ENCODE results near the gene JMJD8.

JMJD8 gene

DNA sequence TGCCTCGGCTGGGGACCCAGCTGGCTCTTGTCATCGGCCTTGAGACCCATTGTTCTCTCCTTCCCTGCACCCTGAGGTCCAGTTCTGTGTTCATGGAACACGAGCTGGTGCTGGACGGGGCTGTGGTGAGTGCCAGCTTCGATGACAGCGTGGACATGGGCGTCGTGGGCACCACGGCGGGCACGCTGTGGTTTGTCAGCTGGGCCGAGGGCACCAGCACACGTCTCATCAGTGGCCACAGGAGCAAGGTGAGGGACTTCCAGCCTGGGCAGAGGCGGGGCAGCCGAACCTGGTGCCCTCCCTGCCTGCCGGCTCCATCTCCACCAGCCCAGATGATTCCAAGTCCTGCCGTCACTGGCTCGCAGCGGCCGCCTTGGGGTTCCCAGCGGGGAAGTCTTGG lies 21.5 kb downstream of the JMJD8 start:
- no peak overlapping the region for H3K4me3 ChIP-seq
- H3K27ac ChIP-seq: no peak overlapping the region
- H3K9me3 ChIP-seq: no peaks in the 10 kb centered on the region
- H3K4me2 ChIP-seq: no peak overlapping the region
- H4K20me1 ChIP-seq: no peaks in the 10 kb centered on the region
- H3K4me1 ChIP-seq: peaks cover 58% of the 10 kb centered on the region
- no peak for TF ChIP-seq Cebpa-rat (IDR thresholded peaks at IDR 0.05)
- H3K9ac ChIP-seq: no peak overlapping the region
- H3K27me3 ChIP-seq: no peaks in the 10 kb centered on the region
- H3K36me3 ChIP-seq: peaks cover 37% of the 10 kb centered on the region

- 0 out of 2 replicates have a peak overlapping the region, but pooled peaks have one; percentile 63 for H3K27ac ChIP-seq
- no peaks in the 10 kb centered on the region for H3K27me3 ChIP-seq
- peaks cover 42% of the 10 kb centered on the region for H3K36me3 ChIP-seq
- no peak overlapping the region for H3K4me2 ChIP-seq
- H4K20me1 ChIP-seq: no peaks in the 10 kb centered on the region
- H3K9ac ChIP-seq: 0 out of 2 replicates have a peak overlapping the region, but pooled peaks have one; percentile 6
- H3K9me3 ChIP-seq: no peaks in the 10 kb centered on the region
- H3K4me1 ChIP-seq: peaks cover 53% of the 10 kb centered on the region
- H3K4me3 ChIP-seq: no peak overlapping the region
- no peak for TF ChIP-seq Cebpa-rat (IDR thresholded peaks at IDR 0.05)
These were observed 22.0 kb downstream of the JMJD8 start for GRCh38 chr16:662095-662494.

DNA sequence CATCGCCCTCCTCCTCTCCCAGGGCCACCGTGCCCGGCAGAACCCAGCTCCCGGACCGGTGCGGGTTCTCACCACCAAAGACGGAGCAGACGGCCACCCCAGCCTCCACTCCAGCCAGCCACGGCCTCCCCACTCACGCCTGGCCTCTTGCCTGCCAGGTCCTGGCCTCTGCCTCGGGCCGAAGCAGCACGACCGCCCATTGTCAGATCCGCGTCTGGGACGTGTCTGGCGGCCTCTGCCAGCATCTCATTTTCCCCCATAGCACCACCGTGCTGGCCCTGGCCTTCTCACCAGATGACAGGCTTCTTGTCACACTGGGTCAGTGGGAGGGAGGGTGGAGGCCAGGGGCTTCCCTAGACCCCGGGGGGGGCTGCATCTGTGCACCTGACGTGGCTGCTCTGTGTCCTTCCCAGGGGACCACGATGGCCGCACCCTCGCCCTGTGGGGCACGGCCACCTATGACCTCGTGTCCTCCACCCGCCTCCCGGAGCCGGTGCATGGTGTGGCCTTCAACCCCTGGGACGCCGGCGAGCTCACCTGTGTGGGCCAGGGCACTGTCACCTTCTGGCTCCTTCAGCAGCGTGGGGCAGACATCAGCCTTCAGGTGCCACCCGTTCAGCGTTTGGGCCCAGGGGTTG lies 22.8 kb downstream of the JMJD8 start:
- Histone ChIP-seq H3K27me3 (no peaks in the 10 kb centered on the region), H3K4me3 (0 out of 2 replicates have a peak overlapping the region, but pooled peaks have one; percentile 33), H3K4me2 (peak overlapping the region; percentile 65), H4K20me1 (no peaks in the 10 kb centered on the region), H3K9ac (peak overlapping the region; percentile 53; the same call in 1 of the 2 replicates), H3K27ac (peak overlapping the region; percentile 63), H3K36me3 (peaks cover 46% of the 10 kb centered on the region), H3K4me1 (peaks cover 46% of the 10 kb centered on the region), H3K9me3 (no peaks in the 10 kb centered on the region)
- no peak for TF ChIP-seq Cebpa-rat (IDR thresholded peaks at IDR 0.05)

DNA sequence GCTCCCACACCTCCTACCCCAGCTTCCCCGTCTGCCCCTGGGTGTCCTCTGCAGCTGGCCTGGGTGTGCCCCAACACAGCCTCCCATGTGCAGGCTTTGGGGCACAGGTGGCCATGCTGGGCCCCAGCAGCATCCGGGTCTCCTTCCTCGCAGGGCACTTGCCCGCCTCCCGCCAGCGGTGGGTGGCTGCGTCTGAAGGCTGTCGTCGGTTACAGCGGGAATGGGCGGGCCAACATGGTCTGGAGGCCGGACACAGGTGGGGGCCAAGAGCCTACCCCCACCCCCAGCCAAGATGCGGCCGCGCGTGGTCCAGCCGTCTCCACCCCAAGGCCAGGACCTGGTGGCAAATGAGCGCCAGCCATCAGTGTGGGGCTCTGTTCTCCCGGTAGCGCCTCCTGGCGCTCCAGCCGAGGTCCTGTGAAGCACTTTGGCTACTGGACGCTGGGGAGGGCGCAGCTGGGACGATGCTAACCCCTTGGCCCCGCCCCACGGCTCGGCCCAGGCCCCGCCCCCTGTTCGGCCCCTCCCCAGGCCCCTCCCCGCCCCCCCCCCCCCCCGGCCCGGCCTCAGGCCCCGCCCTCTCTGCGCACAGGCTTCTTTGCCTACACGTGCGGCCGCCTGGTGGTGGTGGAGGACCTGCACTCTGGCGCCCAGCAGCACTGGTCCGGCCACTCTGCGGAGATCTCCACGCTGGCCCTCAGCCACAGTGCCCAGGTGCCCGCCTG lies 23.5 kb downstream of the JMJD8 start:
- 0 out of 2 replicates have a peak overlapping the region, but pooled peaks have one; percentile 33 for H3K4me3 ChIP-seq
- peak overlapping the region; percentile 53; the same call in 1 of the 2 replicates for H3K9ac ChIP-seq
- peaks cover 51% of the 10 kb centered on the region for H3K36me3 ChIP-seq
- no peaks in the 10 kb centered on the region for H4K20me1 ChIP-seq
- H3K4me2 ChIP-seq: peak overlapping the region; percentile 70
- peak overlapping the region; percentile 68 for H3K27ac ChIP-seq
- no peak for TF ChIP-seq Cebpa-rat (IDR thresholded peaks at IDR 0.05)
- no peaks in the 10 kb centered on the region for H3K9me3 ChIP-seq
- H3K27me3 ChIP-seq: no peaks in the 10 kb centered on the region
- peaks cover 43% of the 10 kb centered on the region for H3K4me1 ChIP-seq

DNA sequence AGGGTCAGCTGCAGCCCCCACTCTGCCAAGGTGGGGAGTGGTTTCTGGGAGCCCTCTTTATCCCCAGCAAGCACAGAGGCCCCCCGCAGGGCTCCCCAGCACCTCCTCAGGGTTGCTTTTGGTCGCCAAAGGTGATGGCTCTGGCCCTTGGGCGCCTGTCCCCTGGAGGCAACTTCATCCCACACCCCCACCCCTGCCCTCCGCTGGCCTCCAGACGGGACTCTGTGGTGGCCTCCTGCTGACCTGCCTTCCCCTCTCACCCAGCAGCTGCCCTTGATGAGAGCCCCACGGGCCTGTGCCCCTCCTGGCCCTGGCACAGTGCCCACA lies 24.0 kb downstream of the JMJD8 start:
- H3K9ac ChIP-seq: 0 out of 2 replicates have a peak overlapping the region, but pooled peaks have one; percentile 24
- peak overlapping the region; percentile 68 for H3K27ac ChIP-seq
- H3K9me3 ChIP-seq: no peaks in the 10 kb centered on the region
- peak overlapping the region; percentile 70 for H3K4me2 ChIP-seq
- H3K4me3 ChIP-seq: no peak overlapping the region
- H3K4me1 ChIP-seq: peaks cover 39% of the 10 kb centered on the region
- no peaks in the 10 kb centered on the region for H3K27me3 ChIP-seq
- no peaks in the 10 kb centered on the region for H4K20me1 ChIP-seq
- TF ChIP-seq Cebpa-rat (IDR thresholded peaks at IDR 0.05): no peak
- peaks cover 56% of the 10 kb centered on the region for H3K36me3 ChIP-seq

GRCh38 chr16:659618-660017 lies 24.5 kb downstream of the JMJD8 start:
- H3K27ac ChIP-seq: no peak overlapping the region
- H3K36me3 ChIP-seq: peaks cover 61% of the 10 kb centered on the region
- peaks cover 34% of the 10 kb centered on the region for H3K4me1 ChIP-seq
- H3K9me3 ChIP-seq: no peaks in the 10 kb centered on the region
- no peak overlapping the region for H3K4me3 ChIP-seq
- TF ChIP-seq Cebpa-rat (IDR thresholded peaks at IDR 0.05): no peak
- no peak overlapping the region; the same call in 1 of the 2 replicates for H3K4me2 ChIP-seq
- H3K9ac ChIP-seq: no peak overlapping the region
- H3K27me3 ChIP-seq: no peaks in the 10 kb centered on the region
- no peaks in the 10 kb centered on the region for H4K20me1 ChIP-seq

DNA sequence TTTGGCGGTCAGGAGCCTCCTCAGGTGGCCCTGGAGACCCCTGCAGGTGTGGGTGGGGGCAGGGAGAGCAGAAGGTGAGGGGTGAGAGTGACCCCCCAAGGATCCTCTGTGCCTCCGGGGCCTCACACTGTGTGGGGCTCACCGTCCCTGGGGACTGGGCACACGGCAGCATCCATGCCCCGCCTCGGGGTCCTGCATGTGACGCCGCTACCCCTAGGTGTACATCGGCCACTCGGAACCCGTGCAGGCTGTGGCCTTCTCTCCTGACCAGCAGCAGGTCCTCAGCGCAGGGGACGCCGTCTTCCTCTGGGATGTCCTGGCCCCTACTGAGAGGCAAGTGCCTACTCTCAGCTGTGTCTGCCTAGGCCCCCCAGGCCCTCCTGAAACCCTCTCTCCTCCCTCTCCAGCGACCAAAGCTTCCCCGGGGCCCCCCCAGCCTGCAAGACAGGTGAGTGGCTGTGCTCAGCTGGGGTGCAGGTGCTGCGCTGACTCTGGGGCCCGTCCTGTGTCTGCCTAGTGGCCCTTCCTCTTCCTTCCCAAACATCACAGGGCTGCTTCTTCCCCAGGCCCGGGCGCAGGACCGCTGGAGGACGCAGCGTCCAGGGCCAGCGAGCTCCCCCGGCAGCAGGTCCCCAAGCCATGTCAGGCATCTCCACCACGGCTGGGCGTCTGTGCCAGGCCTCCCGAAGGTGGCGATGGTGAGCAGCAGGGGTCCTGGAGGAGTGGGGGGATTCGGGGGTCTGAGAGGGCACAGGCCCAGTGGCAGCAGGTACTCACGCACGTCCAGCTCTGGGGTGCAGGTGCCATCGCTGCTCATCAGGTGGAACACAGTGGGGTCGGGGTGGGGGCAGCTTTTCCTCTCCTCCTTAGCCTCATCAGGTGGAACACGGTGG lies 25.2 kb downstream of the JMJD8 start:
- no peak for TF ChIP-seq Cebpa-rat (IDR thresholded peaks at IDR 0.05)
- H3K27me3 ChIP-seq: no peaks in the 10 kb centered on the region
- no peak overlapping the region for H3K4me2 ChIP-seq
- H3K9me3 ChIP-seq: no peaks in the 10 kb centered on the region
- H3K9ac ChIP-seq: no peak overlapping the region
- no peak overlapping the region for H3K4me3 ChIP-seq
- H4K20me1 ChIP-seq: no peaks in the 10 kb centered on the region
- peaks cover 64% of the 10 kb centered on the region for H3K36me3 ChIP-seq
- H3K4me1 ChIP-seq: peaks cover 27% of the 10 kb centered on the region
- no peak overlapping the region for H3K27ac ChIP-seq

- Histone ChIP-seq H3K4me1 (peaks cover 19% of the 10 kb centered on the region), H3K4me3 (no peak overlapping the region), H3K9ac (no peak overlapping the region), H3K27ac (no peak overlapping the region), H3K4me2 (no peak overlapping the region), H3K27me3 (no peaks in the 10 kb centered on the region), H3K9me3 (no peaks in the 10 kb centered on the region), H4K20me1 (no peaks in the 10 kb centered on the region), H3K36me3 (peaks cover 74% of the 10 kb centered on the region)
- no peak for TF ChIP-seq Cebpa-rat (IDR thresholded peaks at IDR 0.05)
These were observed 26.6 kb downstream of the JMJD8 start for GRCh38 chr16:657487-657886.

GRCh38 chr16:654034-654433 lies 30.1 kb downstream of the JMJD8 start:
- H3K9ac ChIP-seq: no peak overlapping the region
- H3K36me3 ChIP-seq: peaks cover 71% of the 10 kb centered on the region
- H3K4me2 ChIP-seq: no peak overlapping the region
- H3K4me1 ChIP-seq: peaks cover 11% of the 10 kb centered on the region
- H3K27me3 ChIP-seq: no peaks in the 10 kb centered on the region
- H4K20me1 ChIP-seq: no peaks in the 10 kb centered on the region
- no peak overlapping the region for H3K27ac ChIP-seq
- H3K9me3 ChIP-seq: no peaks in the 10 kb centered on the region
- no peak overlapping the region for H3K4me3 ChIP-seq
- no peak for TF ChIP-seq Cebpa-rat (IDR thresholded peaks at IDR 0.05)
